Sigmoid colon (tissue), 4 donors: ENCODE data around the gene CDHR5.

Experiments used
- CTCF ChIP-seq, 4 experiments: fragments of 450-650 bp in 3 of 4; fragments of 200-600 bp in 1 of 4; IDR thresholded peaks; one replicate each; pipeline ENCODE4 v1.5.1; 2016 to 2019; ENCODE audit warnings: antibody characterized with exemption in 4 of 4, mild to moderate bottlenecking in 3 of 4, moderate library complexity in 2 of 4
- EP300 ChIP-seq, 4 donors: sonication (generic); formaldehyde crosslinking; IDR thresholded peaks; one replicate each; pipeline ENCODE4 v1.6.1; 2017; ENCODE audit warnings: antibody characterized with exemption in 4 of 4
- POLR2A ChIP-seq, 2 donors: fragments of 450-650 bp; IDR thresholded peaks; one replicate each; pipeline ENCODE4 v1.6.1; 2016; ENCODE audit warnings: antibody characterized with exemption in 2 of 2, mild to moderate bottlenecking in 2 of 2, moderate library complexity in 2 of 2
- POLR2AphosphoS5 ChIP-seq, 4 donors: sonication (generic); formaldehyde crosslinking; IDR thresholded peaks; one replicate each; pipeline ENCODE4 v1.6.1; 2017; ENCODE audit warnings: antibody characterized with exemption in 4 of 4

DNA sequence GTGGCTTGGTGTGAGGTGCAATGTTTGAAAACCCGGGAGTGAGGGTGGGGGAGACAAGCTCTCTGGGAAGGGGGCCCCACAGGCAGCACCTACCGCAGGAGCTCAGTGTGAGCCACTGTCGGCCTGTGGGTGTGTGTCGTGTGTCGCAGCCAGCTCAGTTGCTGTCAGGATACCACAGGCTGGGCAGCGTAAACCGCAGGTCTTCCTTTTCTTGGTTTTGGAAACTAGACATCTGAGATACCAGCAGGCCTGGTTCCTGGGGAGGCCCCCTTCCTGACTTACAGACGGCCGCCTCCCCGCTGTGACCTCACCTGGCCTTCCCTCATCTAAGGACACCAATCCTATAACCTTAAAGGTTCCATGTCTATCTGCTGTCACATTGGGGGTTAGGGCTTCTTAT is 28.4 kb downstream of the CDHR5 start:
- TF ChIP-seq CTCF (IDR thresholded peaks at IDR 0.05) (no peak), POLR2AphosphoS5 (IDR thresholded peaks at IDR 0.05) (no peak), POLR2A (IDR thresholded peaks at IDR 0.05) (no peak), EP300 (IDR thresholded peaks at IDR 0.05) (no peak)
